ENCODE measurements around the gene FBXO7.

- no peak for TF ChIP-seq CTCF (IDR thresholded peaks at IDR 0.05)
- TF ChIP-seq POLR2A (IDR thresholded peaks at IDR 0.05) = no peak
These were observed 25.1 kb downstream of the FBXO7 start for GRCh38 chr22:32499666-32500065.
